ENCODE measurements around the gene ADRM1.

Gene ADRM1

DNA sequence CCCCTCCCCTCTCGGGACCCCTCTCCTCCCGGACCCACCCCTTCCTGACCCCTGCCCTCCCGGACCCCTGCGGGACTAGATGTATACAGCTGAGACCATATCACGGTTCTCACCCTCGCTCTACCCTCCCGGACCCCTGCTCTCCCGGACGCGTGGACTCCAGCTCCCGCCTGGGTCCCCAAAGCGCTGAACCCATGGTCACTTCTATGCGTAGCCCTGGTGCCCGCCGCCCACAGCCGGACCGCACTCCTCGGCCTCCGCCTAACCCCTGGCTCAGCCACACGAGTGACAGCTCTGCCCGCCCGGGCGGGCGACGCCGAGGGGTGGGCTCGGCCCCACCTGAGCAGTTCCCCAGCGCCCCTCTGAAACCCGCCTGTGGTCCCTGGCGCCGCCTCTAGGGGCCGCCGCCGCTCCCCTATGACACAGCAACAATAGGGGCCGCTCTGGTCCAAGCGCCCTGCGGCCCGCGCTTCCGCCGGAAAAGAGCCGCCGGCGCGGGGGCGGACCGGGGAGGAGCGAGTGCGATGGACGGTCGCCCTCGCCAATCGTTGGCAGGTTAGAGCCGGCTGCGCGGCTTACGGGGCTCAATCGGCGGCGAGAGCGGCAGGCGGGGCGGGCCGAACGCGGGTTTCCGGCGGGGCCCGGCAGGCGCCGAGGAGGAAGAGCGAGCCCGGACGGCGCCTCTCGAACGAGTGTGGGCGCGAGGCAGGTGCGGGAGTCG, at the start of gene ADRM1:
TSS of gene ADRM1 (plus strand) at position 657 of the 721 bp plus-strand sequence. CDS start 572 bp downstream, outside the sequence.
- peak; percentile 99 for DNase-seq

DNA sequence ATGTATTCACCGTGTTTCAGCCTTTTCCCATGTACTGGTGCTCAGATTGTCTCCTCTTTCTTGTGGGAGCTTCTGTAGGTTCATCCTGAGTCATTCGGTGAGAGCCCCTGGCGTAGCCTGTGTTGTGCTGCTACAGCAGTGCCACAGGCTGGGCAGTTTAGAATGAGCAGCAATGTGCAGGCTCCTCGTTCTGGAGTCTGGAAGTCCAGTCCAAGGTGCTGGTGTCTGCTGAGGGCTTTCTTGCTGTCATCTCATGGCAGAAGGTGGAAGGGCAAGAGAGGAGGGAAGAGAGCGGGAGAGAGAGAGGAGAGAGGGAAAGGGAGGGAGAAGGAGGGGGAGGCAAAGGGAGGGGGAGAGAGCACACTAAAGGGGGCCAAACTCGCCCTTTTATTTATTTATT, 49.4 kb upstream of the ADRM1 start:
- no peak for DNase-seq

DNA sequence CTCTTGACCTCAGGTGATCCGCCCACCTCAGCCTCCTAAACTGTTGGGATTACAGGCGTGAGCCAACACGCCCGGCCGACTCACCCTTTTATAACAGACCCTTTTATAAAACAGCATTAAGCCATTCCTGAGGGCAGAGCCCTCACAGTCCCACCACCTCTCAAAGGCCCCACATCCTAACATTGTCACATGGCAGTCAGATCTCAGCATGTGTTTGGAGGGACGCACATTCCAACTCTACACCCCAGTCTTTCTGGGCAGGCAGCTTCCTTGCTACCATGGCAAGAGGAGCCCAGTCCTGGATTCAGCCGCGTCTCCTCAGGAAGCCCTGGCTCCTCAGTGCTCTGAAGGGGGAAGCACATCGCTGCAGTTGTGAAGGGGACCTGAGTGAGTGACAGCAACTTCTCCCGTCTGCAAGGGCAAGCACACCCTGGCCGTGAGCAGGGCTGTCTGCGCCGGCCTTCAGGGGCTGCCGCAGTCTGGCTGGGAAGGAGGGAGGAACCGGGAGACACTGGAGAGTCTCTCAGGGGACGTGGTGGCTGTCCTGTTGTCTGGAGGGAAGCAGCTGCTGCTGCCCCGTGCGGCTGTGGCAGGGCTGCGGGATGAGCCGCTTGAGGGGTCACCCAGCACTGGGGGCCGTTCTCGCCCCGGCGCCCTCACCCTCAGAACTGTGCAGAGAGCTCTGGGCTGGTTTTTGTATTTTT, 48.6 kb upstream of the ADRM1 start:
- DNase-seq = peak; percentile 65

- DNase-seq = no peak
Observed at GRCh38 chr20:62255976-62256375, 46.8 kb upstream of the ADRM1 start.

- no peak for DNase-seq
Observed at GRCh38 chr20:62258499-62259293, 44.1 kb upstream of the ADRM1 start.

DNA sequence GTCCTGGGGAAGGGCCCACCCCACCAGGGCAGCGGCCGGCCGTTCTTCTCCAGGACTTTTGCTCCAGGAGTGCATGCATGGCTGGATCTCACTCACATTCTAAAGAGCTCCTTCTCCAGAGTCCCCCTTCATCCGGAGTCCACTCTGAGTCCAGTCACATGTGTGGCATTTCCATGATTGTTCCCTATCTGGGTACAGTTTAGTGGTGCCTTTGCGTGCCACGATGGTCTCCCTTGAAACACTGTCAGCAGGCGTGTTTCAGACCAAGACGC, 43.6 kb upstream of the ADRM1 start:
- no peak for DNase-seq

DNA sequence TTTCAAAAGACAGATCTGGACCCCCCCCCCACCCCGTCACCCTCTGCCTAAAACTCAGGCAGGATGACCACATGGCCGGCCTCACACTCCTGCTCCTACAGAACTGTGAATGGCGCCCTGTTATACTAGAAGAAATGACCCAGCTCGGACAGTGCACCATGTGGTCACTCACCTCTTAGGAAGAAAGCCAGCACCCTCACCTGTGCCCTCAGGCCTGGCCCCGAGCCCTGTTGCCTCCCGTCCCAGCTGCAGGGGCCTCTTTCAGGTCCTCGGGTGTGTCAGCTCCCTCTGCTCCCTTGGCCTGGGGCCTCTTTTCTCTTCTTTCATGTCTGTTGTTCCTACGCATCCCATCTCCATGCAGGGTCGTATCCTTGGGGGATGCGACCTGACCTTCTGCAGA, 40.7 kb upstream of the ADRM1 start:
- DNase-seq = no peak

DNA sequence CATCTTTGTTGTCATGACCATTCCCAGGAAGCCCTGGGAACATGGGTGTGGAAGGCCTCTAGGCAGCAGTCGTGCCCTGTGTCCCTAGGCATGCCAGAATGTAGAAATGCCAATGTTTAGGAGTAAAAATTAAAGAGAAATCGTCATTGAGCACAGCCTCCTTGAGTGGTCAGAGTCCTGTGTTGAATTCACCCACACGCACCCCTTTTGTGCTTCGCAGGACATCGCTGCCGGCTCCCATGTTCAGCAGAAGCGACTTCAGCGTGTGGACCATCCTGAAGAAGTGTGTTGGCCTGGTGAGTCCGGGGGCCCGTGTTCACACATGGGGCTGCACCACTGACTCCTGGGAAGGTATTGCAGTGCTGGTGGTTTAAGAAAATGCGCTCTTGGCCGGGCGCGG, 39.4 kb upstream of the ADRM1 start:
- no peak for DNase-seq

DNA sequence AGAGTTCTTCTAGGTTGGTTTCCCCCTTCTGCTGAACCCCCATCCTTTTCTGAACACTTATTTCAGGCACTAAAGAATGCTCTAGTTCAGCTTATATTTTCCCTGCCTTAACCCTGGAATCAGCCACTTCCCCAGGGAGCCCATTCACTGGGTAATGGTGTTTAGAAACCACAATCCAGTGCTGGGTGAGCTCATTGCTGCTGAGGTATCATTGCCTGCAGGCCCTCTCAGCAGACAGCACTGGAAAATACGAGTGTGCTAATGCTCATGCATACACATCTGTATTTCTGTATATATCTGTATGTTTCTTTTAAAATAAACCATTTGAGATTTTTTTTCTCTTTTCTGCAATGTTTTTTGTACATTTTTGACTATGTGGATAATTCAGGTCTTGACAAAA, 37.4 kb upstream of the ADRM1 start:
- DNase-seq = no peak

GRCh38 chr20:62266340-62266739, 36.5 kb upstream of the ADRM1 start:
- no peak for DNase-seq

- DNase-seq = no peak
Observed at GRCh38 chr20:62266851-62267250, 35.9 kb upstream of the ADRM1 start.

GRCh38 chr20:62267543-62267942, 35.3 kb upstream of the ADRM1 start:
- DNase-seq = no peak

DNA sequence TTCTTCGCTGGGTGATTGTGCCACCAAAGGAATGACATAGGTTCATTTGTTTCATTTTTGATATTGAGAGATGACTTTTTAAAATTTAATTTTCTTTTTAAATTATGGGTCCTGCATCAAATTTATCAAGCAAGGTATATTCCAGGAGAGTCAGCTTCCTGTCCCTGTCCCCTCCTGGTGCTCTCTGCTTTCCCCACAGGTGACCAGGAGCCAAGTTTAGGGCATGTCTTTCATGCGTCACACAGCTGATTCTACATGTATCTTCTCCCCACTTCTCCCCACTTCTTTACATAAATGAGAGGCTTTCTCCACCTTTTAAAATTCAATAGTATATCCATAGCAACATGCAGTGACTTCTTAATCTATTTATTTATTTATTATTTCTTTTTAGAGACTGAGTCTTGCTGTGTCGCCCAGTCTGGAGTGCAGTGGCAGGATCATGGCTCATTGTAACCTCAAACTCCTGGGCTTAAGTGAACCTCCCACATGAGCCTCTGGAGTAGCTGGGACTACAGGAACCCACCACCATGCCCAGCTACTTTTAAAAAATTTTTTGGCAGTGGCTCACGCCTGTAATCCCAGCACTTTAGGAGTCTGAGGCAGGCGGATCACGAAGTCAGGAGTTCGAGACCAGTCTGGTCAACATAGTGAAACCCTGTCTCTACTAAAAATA, 34.4 kb upstream of the ADRM1 start:
- no peak for DNase-seq

DNA sequence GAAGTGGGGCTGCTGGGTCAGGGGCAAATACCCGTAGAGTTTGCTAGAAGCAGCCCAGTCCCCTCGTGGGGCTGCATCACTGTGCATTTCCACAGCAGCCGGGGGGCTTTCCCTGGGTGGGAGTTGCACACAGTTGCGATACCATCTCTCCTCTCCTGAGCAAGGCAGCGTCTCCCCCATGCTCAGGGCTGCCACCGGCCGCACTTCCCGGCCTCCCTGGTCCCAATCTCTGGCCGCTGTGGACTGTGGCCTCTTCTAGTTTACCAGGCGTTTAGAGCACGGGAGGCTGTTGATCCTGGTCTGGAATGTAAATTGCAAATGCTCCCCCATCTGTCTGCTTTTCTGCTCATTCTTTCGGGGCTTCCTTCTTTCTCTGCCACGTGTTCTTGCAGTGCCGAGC, 33.4 kb upstream of the ADRM1 start:
- no peak for DNase-seq

DNA sequence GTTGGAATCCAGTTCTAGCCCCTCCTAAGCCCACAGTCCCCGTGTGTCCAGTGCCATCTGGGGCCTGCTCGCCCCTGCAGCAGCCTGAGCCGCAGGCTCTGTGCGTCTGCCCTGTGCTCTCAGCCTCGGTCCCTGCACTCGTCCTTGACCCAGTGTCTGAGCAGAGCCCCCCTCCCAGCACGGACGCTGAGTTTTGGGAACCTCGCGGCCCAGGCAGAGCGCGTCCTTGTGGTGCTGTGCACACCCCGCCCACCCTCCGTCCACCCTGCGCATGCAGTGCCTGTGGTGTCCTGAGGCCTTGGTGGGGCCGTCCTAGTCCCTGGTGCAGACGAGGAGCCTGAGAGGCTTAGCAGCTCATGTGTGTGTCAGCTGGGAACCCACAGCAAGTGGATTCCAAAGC, 32.9 kb upstream of the ADRM1 start:
- no peak for DNase-seq

- no peak for DNase-seq
Observed at GRCh38 chr20:62272200-62272599, 30.6 kb upstream of the ADRM1 start.

DNA sequence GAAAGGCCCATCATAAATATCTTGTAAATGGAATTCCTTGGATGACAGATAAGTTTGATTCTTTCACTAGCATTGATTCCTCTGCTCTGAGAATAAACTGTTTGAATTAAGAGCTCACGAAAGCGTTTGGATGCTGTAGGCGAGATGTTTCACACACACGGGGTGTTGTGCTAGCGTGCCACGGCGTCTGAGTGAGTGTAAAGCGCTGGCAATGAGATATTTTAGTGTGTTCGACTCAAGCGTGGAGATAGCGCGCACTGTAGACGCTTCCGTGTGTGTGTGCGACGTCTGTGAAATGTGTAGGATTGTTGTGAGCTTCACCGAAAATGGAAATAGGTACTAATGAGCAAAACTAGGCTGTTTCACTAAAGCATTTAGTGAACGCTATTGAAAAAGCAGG, 29.4 kb upstream of the ADRM1 start:
- no peak for DNase-seq

DNA sequence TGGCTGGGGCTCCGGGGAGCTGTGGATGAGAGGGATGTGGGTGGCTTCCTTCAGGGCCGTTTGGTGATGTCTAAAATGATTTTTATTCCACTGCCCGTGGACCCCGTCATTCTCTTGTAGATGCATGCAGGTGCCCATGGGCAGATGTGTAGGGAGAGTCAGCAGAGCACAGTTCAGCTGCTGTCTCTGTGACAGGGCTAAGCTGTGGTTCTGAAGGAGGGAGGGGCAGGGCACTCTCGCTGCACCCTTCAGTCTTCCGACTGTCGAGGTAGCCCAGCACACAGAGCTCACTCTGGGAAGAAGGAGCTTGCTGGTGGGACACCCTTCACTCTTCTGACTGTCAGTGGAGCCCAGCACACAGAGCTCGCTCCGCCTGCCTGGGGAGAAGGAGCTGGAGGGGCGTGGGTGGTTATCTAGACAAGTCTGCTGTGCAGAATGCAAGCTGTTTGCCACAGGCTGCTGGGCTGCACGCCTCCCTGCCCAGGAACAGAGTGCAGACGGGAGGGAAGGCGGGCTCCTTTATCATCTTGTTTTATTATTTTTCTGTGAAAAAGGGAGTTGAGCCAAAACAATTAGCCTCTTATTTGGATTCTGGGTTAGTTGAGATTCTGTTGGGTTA, 28.4 kb upstream of the ADRM1 start:
- no peak for DNase-seq

DNA sequence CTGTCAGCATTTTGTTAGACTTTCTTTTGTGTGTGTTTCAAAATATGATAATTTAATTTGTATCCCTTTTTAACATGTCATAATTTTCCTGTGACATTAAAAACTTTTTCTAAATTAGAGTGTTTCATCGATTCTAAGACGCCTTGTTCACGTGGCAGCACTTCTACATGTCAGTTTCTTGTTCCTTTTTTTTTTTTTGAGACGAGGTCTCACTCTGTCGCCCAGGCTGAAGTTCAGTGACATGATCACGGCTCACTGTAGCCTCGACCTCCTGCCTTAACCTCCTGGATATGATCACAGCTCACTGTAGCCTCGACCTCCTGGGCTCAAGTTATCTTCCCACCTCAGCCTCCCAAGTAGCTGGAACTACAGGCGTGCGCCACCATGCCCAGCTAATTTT, 27.6 kb upstream of the ADRM1 start:
- no peak for DNase-seq

DNA sequence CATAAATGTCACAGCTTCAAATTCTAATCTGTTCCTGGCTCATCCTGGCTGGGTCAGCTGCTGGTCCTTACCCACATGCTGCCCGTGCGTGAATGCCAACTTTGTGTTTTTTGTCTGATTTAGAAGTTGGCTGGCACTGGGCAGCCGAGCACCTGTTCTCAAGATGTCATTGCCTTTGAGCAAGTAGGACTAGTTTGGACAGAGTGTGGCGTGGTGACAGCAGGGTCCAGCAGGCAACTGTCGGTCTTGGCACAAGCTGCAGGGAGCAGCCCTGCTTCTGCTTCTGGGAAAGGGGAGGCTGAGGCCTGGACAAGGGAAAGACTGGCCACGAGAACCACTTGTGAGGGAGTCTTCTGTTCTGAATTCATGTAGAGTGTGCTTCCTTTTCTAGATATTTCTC, 26.4 kb upstream of the ADRM1 start:
- no peak for DNase-seq

DNA sequence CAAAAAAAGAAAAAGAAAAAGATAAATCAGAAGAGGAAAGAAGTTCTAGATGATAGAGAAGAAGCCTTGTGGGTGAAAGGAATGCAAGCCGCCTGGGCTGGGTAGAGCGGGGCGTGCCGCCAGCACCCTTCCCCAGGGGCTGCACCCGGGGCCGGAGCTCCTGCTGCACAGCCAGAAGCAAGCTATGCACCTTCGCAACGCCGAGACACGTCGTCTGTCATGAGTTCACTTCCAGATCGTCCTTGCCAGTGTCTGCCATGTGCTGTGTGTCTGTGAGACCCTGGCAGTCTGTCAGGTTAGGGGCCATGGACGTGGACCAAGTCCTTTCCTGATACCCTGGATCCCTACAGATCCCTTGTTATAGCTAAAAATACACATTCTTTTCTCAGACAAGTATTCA, 25.5 kb upstream of the ADRM1 start:
- no peak for DNase-seq

- no peak for DNase-seq
Observed at GRCh38 chr20:62280303-62280702, 22.5 kb upstream of the ADRM1 start.
